Measurements from ENCODE around the gene ACAA2. TPM values are rescaled to one million over a fixed set of nuclear protein-coding genes. Genes with fewer than 3 reads are reported as not detected.
"Not testable (repeated sequence)": the region's sequence is repeated elsewhere in the genome, so short reads cannot be mapped to it uniquely, and the experiment has no call there.

ACAA2 gene
- polyA plus RNA-seq, 3 donors: 251 to 276 (median 271) TPM

DNA sequence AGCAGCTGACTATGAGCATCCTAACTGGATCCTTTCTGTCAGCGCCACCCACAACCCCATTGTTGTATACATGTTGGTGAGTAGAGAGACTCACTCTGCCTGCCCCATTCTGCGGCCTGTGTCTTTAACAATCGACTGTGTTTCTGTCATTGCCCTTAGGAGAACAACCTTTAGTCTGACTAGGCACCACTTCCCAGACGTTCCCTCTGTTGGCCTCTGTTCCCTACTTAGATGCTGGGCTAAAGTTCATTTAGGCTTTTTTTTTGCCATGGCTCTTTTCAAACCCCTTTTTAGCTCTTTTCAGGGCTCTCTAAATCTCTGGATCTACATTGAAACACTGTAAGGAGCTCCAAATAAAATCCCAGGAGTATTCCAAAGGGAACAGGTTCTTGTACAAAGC, 20.5 kb upstream of the ACAA2 start:
- DNase-seq (ENCODE audit: extremely low read depth in 1 of 11, low read depth in 9 of 11, low spot score in 4 of 11): no peak

DNA sequence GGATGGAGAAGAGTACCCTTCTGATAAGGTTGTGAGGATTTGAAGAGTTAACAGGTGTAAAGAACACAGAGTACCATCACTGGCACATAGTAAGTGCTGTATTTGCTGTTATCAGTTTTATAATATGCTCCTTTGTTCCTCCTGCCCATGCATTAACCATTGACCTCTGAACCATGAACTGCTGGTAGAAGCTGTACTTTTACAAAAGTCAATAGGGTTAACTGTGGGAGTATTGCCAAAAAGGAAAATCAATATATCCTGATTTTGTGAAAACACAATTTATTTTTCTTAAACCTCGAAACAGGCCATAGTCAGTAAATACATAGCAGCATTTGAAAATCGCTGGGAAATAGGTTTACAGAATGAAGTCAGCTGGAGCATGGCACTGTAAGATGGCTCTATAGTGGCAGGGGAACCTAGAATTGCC, 18.9 kb upstream of the ACAA2 start:
- DNase-seq (ENCODE audit: extremely low read depth in 1 of 11, low read depth in 9 of 11, low spot score in 4 of 11): no peak

DNA sequence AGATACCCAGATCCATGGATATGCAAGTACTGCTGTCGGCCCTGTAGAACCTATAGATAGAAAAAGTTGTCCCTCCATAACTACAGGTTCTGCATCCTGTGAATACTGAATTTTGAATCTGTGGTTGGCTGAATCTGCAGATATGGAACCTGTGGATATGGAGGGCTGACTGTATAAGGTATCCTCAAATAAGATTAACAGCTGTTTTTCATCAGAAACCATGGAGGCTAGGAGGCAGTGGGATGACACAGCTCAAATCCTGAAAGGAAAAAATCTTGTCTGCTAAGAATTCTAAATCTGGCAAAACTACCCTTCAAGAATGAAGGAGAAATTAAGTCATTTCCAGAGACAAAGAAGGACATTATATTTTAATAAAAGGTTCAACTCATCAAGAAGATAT, 14.7 kb upstream of the ACAA2 start:
- DNase-seq (ENCODE audit: extremely low read depth in 1 of 11, low read depth in 9 of 11, low spot score in 4 of 11): no peak

DNA sequence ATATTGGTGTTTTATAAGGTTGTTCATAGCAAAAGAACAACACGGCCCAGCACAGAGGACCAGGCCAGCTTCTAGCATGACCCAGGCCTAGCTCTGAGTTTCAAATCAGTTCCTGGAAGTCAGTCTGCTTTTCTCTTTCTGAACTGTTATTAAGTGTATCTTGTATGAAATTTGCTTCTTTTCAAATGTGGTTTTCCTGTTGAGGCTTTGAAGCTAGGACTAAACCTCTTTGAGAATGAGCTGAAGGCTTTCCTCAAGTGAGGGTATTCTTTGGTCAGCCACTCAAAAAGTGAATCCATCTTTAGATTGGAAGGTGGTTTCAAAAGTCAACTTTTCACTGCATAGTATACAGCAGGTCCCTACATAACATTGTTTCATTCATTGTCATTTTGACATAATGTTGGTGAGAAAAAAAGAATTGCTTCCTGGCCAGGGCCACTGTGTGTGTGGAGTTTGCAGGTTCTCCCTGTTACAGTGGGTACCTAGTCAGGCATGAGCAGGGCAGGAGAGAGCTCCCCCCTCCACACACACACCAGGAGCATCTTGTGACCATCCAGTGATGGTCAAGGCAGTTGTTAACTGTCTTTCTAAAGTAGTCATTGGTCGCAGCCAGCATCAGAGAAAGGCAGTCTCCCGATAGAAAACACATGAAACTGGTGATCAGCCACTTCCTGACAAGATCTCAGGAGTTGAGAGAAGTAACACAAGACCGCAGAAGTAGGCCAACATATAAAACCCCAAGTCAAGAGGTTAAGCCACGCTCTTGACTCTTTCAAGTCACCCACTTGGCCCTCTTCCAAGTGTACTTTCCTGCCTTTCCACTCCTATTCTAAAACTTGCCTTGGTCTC, 6.7 kb upstream of the ACAA2 start:
- DNase-seq (ENCODE audit: extremely low read depth in 1 of 11, low read depth in 9 of 11, low spot score in 4 of 11): no peak

DNA sequence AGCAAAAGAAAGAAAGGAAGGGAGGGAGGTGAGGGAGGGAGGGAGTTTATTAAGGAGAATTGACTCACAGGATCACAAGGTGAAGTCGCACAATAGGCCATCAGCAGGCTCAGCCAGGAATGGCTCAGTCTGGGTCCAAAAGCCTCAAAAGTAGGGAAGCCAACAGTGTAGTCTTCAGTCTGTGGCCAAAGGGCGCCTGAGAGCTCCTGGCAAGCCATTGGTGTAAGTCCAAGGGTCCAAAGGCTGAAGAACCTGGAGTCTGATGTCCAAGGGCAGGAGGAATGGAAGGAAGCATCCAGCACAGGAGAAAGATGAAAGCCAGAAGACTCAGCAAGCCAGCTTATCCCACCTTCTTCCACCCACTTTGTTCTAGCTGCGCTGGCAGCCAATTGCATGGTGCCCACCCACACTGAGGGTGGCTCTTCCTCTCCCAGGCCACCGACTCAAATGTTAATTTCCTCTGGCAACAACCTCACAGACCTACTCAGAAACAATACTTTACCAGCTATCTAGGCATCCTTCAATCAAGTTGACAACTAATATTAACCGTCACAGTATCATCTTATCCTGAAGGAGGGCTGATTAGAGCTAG, 5.8 kb upstream of the ACAA2 start:
- DNase-seq (ENCODE audit: extremely low read depth in 1 of 11, low read depth in 9 of 11, low spot score in 4 of 11): no peak

DNA sequence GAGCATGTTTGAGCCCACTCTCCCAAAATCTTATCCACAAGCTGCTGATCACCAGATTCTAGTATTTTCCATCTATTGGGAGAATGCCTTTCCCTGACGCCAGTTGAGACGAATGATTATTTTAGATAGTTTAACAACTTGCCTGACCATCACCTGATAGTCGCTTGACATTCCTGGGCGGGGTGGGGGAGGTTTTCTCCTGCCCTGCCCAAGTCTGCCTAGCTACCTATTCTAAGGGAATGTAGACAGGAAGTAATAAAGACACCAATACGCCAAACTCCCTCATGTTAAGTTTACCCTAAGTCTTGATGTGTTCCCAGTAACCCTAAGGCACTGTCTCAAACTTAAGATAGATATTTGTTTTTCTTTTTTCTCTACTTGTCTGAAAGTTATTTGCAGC, 4.6 kb upstream of the ACAA2 start:
- no peak for DNase-seq (ENCODE audit: extremely low read depth in 1 of 11, low read depth in 9 of 11, low spot score in 4 of 11)

DNA sequence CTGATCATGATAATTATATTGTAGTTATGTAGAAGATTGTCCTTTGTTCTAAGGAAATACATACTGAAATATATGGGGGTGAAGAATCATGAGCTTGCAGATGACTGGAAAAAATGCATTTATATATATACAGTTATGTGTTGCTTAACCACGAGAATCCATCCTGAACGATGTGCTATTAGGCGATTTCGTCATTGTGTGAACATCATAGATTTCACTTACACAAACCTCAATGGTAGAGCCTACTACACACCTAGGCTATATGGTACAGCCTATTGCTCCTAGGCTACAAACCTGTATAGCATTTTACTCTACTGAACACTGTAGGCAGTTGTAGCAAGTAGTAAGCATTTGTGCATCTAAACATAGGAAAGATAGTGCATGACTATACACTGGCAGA, 2.6 kb upstream of the ACAA2 start:
- no peak for DNase-seq (ENCODE audit: extremely low read depth in 1 of 11, low read depth in 9 of 11, low spot score in 4 of 11)

DNA sequence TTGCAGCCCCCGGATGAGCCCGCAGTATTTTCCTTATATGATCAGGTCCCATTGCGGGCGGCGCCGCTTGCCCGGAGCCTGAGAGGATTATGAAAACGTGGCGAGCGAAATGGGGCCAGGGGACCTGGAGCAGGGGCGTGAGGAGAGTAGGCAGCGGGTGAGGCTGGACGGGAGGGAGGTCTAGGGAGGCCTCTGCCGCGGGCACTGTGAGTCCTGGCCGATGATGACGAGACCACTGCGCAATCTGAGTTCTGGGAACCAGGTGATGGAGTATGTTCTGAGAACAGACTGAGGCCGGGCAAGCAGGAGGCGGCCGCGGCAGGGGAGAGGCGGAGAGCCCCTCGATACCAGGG, 790 bp upstream of the ACAA2 start:
- DNase-seq (ENCODE audit: extremely low read depth in 1 of 11, low read depth in 9 of 11, low spot score in 4 of 11): peak in 8 of 11 donors; percentile 26 to 62 (median 48)

DNA sequence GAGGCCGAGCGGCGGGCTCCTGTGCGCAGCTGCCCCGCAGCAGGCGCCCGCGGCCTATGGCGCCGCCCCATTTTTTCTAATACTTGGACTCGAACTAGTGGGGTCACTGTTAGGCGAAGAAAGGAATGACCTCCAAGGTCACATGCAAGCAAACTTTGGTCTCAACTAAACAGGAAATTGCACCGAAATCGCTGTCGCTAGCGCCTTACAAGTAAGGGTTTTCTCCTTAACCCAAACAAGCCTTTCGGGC, 339 bp downstream of the ACAA2 start:
- peak in 7 of 11 donors; percentile 15 to 56 (median 36) for DNase-seq (ENCODE audit: extremely low read depth in 1 of 11, low read depth in 9 of 11, low spot score in 4 of 11)

DNA sequence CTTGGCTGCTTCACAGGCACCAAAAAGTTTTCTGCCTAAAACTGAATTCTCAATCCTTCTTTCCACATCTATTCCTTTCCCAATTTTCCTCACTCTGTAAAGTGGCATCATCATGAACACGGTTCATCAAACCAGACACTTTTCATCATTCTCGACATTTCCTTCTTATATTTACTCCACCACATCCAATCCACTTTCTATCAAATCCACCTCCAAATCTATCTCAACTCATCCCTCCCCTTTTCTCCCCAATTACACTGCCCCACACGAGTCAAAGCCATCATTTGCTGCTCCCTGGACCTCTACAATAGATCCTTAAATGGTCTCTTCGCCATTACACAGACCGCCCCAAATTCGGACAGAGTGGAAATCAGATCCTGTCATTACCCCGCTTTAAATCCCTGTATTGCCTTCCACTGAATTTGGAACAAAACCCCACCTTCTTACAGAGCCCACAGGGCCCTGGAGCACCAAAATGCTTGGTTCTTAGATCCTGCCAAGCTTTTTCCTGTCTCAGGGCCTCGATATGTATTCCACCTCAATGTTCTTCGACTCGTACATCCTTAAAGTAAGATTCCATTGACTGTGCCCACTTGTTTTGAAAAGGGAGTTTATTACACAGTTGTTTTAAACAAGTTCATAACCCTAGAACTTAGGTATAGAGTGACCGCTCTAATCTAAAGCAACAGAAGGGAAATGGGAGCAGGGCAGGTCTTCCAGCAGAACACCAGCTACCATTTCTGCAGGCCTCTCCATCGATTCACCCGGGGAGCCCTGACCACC, 856 bp downstream of the ACAA2 start:
- DNase-seq (ENCODE audit: extremely low read depth in 1 of 11, low read depth in 9 of 11, low spot score in 4 of 11): peak in 2 of 11 donors; percentile 18 to 40

DNA sequence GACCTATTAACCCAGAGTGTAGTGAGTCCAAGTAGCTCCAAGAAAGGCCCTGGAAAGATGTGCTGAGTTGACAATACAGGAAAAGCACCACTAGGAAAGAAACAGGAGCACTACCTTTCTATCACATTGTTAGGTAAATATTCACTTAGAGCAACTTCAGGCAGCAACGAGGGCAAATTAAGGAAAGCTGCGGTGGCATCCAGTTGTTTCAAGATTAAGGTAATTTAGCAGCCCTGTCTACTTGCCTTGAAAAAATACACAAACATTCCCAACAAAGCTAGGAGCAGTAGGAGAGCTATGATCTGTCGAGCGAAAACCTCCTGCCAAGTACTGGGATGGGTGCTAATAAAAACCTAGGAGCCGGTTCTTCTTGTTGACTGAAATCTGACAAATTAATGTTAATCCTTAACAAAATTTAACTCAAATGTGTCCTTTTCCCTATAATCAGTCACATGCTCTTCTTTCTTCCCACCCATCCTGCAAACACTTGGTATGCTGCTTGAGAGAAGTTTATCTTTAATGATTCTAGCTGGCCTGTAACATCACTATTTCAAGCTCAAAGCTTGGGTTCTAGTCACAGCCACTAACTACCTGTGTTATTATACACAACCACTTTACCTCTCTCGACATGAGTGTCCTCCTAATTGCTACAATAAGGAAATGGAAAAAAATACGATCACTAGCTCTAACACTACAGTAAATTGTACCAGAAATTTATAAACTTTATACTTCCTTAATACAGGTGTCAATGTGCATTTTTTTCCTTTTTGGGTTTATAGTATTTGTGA, 2.0 kb downstream of the ACAA2 start:
- peak in 2 of 11 donors; percentile 33 to 34 for DNase-seq (ENCODE audit: extremely low read depth in 1 of 11, low read depth in 9 of 11, low spot score in 4 of 11)

DNA sequence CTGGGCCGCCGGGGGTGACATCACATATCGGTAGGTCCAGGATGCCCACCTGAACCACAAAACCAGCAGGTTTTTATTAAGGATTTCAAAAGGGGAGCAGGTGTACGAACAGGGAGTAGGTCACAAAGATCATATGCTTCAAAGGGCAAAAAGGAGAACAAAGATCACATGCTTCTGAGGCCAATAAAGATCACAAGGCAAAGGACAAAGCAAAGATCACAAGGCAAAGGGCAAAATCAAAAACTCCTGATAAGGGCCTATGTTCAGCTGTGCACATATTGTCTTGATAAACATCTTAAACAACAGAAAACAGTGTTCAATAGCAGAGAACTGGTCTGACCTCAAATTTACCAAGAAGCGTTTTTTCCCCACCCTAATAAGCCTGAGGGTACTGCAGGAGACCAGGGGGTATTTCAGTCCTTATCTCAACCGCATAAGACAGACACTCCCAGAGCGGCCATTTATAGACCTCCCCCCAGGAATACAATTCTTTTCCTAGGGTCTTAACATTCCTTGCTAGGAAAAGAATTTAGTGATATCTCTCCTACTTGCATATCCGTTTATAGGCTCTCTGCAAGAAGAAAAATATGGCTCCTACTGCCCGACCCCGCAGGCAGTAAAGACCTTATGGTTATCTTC, 4.7 kb downstream of the ACAA2 start:
- DNase-seq (ENCODE audit: extremely low read depth in 1 of 11, low read depth in 9 of 11, low spot score in 4 of 11): not testable (repeated sequence)

DNA sequence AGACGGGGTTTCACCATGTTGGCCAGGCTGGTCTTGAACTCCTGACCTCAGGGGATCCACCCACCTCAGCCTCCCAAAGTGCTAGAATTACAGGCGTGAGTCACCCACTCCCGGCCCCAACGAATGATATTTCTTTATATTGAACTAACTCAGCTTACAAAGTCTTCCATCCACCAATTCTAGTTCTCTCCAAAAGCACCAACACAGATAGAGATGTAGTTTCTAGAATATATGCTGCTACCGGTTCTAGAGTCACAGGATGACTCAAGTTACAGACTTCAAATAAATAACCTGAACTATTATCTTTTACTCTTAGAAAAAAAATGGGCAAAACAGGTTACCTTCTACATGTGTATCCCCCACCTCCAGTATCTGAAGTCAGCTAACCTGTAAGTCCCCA, 9.2 kb downstream of the ACAA2 start:
- no peak for DNase-seq (ENCODE audit: extremely low read depth in 1 of 11, low read depth in 9 of 11, low spot score in 4 of 11)

DNA sequence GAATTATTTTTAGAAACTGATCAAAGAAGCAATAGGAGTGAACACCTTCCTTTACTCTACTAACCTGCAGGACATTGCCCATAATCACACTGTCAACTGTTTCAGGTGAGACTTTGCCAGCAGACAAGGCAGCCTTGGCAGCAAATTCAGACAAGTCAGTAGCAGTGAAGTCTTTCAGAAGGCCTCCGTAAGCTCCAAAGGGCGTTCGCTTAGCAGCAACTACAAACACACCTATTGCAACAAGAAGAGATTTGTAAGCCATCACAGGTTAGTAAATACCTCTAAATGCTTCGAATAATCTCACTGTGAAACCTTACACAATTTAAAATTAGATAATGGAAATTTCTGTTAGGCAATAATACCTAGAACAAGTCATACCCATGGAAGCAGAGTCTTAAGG, 10.7 kb downstream of the ACAA2 start:
- no peak for DNase-seq (ENCODE audit: extremely low read depth in 1 of 11, low read depth in 9 of 11, low spot score in 4 of 11)

DNA sequence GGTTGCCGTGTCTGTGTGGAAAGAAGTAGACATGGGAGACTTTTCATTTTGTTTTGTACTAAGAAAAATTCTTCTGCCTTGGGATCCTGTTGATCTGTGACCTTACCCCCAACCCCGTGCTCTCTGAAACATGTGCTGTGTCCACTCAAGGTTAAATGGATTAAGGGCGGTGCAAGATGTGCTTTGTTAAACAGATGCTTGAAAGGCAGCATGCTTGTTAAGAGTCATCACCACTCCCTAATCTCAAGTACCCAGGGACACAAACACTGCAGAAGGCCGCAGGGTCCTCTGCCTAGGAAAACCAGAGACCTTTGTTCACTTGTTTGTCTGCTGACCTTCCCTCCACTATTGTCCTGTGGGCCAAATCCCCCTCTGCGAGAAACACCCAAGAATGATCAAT, 12.8 kb downstream of the ACAA2 start:
- not testable (repeated sequence) for DNase-seq (ENCODE audit: extremely low read depth in 1 of 11, low read depth in 9 of 11, low spot score in 4 of 11)

DNA sequence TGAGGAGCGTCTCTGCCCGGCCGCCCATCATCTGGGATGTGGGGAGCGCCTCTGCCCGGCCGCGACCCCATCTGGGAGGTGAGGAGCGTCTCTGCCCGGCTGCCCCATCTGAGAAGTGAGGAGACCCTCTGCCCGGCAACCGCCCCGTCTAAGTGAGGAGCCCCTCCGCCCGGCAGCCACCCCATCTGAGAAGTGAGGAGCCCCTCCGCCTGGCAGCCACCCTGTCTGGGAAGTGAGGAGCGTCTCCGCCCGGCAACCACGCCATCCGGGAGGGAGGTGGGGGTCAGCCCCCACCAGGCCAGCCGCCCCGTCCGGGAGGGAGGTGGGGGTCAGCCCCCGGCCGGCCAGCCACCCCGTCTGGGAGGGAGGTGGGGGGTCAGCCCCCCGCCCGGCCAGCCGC, 13.5 kb downstream of the ACAA2 start:
- DNase-seq (ENCODE audit: extremely low read depth in 1 of 11, low read depth in 9 of 11, low spot score in 4 of 11): not testable (repeated sequence)

DNA sequence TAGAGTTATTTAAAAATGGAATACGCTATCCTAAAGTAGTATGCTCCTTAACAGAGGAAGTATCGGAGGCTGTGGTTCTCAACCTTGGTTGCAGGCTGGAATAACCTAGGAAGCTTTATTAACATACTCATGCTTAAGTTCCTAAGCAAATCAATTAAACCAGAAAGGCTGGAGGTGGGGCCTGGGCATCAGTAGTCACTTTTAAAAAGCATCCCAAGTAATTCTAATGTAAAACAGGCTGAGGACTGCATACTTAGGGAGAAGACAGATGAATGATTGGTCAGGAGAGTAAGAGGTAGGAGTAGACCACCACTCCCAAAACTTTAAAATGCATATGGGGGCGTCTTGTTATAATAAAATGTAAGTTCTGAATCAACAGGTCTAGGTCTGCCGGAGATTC, 15.3 kb downstream of the ACAA2 start:
- DNase-seq (ENCODE audit: extremely low read depth in 1 of 11, low read depth in 9 of 11, low spot score in 4 of 11): no peak

DNA sequence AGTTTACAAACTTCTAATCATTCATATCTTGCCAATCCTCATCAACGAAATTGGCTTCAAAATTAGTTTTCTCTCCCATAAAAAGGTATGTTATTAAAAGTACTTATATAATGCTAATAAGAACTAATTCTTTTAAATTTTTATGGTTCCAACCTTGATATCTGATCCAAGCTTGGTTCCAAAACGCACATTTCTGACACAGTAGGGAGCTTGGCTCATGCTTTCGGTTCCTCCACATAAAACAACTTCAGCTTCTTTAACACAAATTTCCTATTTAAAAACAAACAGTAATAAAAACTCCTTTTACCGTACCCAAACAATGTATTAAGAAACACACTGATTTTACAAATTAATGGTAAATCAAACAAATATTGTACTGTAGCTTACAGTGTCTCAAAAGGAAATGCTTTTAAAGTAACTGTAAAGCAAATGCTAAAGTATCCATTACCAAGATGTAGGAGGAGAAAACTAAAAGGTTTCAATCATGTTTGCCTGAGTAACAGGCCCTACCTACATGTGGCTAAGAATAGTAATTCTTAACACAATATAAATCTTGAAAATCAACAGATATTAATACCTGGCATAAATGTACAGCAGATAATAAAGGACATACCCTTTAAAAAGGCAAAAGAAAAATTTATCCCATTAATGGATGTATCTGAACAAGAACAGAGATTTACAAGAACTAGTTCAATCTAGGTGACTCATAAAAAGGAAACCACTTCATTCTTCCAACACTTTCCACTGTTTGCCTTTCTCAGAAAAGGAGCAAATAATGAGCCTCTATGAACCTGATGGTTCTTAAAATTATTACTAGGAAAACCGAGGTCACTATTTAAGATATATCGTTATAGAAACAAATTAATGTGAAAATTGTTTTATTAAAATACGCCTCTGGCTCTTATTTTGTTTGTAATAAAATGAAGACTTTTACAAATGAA, 17.5 kb downstream of the ACAA2 start:
- no peak for DNase-seq (ENCODE audit: extremely low read depth in 1 of 11, low read depth in 9 of 11, low spot score in 4 of 11)

All from renal cortex interstitium (tissue), 11 donors.